Lung (tissue), 13 donors: ENCODE results near the gene TMPRSS7. TPM values are rescaled to one million over a fixed set of nuclear protein-coding genes. Genes with fewer than 3 reads are reported as not detected.

Source experiments
- ATAC-seq: fragments of 200-7000 bp; cut with Tn5 transposase; one replicate; pipeline ENCODE4 v1.9.1; 2020; ENCODE audit warnings: moderate number of reproducible peaks; ENCODE audit not compliant: insufficient read depth, low FRiP score
- DNase-seq, 3 donors: peaks; one replicate each; pipeline ENCODE4 v3.0.0-alpha.2; 2013 to 2017
- H3K27ac ChIP-seq, 2 donors: one replicate each; pipeline ENCODE4 v1.5.1; 2013; ENCODE audit warnings: mild to moderate bottlenecking in 2 of 2, moderate library complexity in 2 of 2, control low read depth in 1 of 2, inconsistent platforms in 1 of 2, low read depth in 1 of 2, low read length in 1 of 2
- H3K27me3 ChIP-seq, 3 donors: one replicate each; pipeline ENCODE4 v1.5.1; 2013; ENCODE audit warnings: low read length in 2 of 3; ENCODE audit not compliant: control insufficient read depth in 3 of 3, insufficient read depth in 3 of 3
- H3K36me3 ChIP-seq, 4 donors: one replicate each; pipeline ENCODE4 v1.5.1; 2013; ENCODE audit warnings: low read length in 4 of 4, mild to moderate bottlenecking in 1 of 4, moderate library complexity in 1 of 4; ENCODE audit not compliant: control insufficient read depth in 4 of 4, insufficient read depth in 4 of 4
- H3K4me1 ChIP-seq, 5 donors: one replicate each; pipeline ENCODE4 v1.5.1; 2013; ENCODE audit warnings: low read length in 5 of 5, mild to moderate bottlenecking in 2 of 5, moderate library complexity in 1 of 5; ENCODE audit not compliant: control insufficient read depth in 5 of 5, insufficient read depth in 5 of 5
- H3K4me3 ChIP-seq: one replicate; pipeline ENCODE4 v1.5.1; 2013; ENCODE audit warnings: mild to moderate bottlenecking, control low read depth, moderate library complexity
- H3K9ac ChIP-seq, 2 donors: one replicate each; pipeline ENCODE4 v1.5.1; 2013; ENCODE audit warnings: low read length in 2 of 2, control low read depth in 1 of 2; ENCODE audit not compliant: insufficient read depth in 1 of 2
- H3K9me3 ChIP-seq, 4 donors: one replicate each; pipeline ENCODE4 v1.5.1; 2013; ENCODE audit warnings: low read length in 3 of 4, mild to moderate bottlenecking in 1 of 4, moderate library complexity in 1 of 4; ENCODE audit not compliant: control insufficient read depth in 4 of 4, insufficient read depth in 3 of 4
- CTCF ChIP-seq: IDR thresholded peaks from 2 replicates; pipeline ENCODE4 v1.5.1; 2012; ENCODE audit warnings: mild to moderate bottlenecking; ENCODE audit errors: control extremely low read depth, extremely low read depth
- WGBS, 2 donors: extraction: QIAGEN DNeasy Blood & Tissue Kit; methylation state at CpG; one replicate each; pipeline ENCODE4 v1.1.7; 2013; 5-methylcytosine and 5-hydroxymethylcytosine counted together
- polyA plus RNA-seq, 2 donors: library from polyadenylated mRNA; stranded (reverse); fragments of 200-250 nt; gene quantifications; one replicate each; pipeline ENCODE4 v1.2.1, GENCODE V29; 2013
- small RNA-seq: library from RNA; depleted of rRNA; stranded (forward); fragments of <200 nt; gene quantifications from one replicate; pipeline ENCODE3, GENCODE V24; 2014; ENCODE audit warnings: low replicate concordance
- total RNA-seq, 2 donors: library from RNA; depleted of rRNA in 1 of 2; stranded (reverse); fragments of >200 nt in 1 of 2; gene quantifications; one replicate each; pipeline ENCODE4 v1.2.1, GENCODE V29; 2014 to 2021
- donor health status: control.
- donor health status: control.
- donor health status: Bipolar disorder and iron deficiency.
- donor health status: healthy.
- donor health status: DM: yes; HTN: yes; CAD: no.

Gene TMPRSS7
- total and polyA plus RNA-seq, 4 donors: 0.09 to 0.31 (median 0.17) TPM

GRCh38 chr3:112128843-112129727, 94.5 kb downstream of the TMPRSS7 start:
- WGBS, 2 donors: 53 to 62% methylated on average over 7 of the region's 7 CpGs
- no peak overlapping the region for H3K27ac ChIP-seq
- DNase-seq (no peak), ATAC-seq (no peak)
- no peak for TF ChIP-seq CTCF
- no peaks in the 10 kb centered on the region for H3K27me3 ChIP-seq
- H3K4me3 ChIP-seq: no peak overlapping the region
- H3K36me3 ChIP-seq: peaks cover 0 to 1% (median 0%) of the 10 kb centered on the region in 4 donors
- H3K4me1 ChIP-seq: peaks cover 0 to 5% (median 0%) of the 10 kb centered on the region in 5 donors
- no peak overlapping the region for H3K9ac ChIP-seq
- H3K9me3 ChIP-seq: no peaks in the 10 kb centered on the region

- Histone ChIP-seq H3K4me3 (no peak overlapping the region), H3K4me1 (peaks cover 0 to 5% (median 0%) of the 10 kb centered on the region in 5 donors), H3K9me3 (no peaks in the 10 kb centered on the region), H3K27ac (no peak overlapping the region), H3K27me3 (no peaks in the 10 kb centered on the region), H3K9ac (no peak overlapping the region), H3K36me3 (peaks cover 0 to 1% (median 0%) of the 10 kb centered on the region in 4 donors)
- TF ChIP-seq CTCF: no peak
- DNase-seq (no peak), ATAC-seq (no peak)
- WGBS, 2 donors: 76 to 88% methylated on average over 4 of the region's 4 CpGs
These were observed 95.5 kb downstream of the TMPRSS7 start for GRCh38 chr3:112129925-112130637.

GRCh38 chr3:112130638-112130993, 96.1 kb downstream of the TMPRSS7 start:
- ATAC-seq: no peak

More at GRCh38 chr3:112130638-112130993, 96.1 kb downstream of the TMPRSS7 start:
- Histone ChIP-seq H3K4me1 (peaks cover 0 to 5% (median 0%) of the 10 kb centered on the region in 5 donors), H3K9ac (no peak overlapping the region), H3K9me3 (no peaks in the 10 kb centered on the region), H3K36me3 (peaks cover 0 to 1% (median 0%) of the 10 kb centered on the region in 4 donors), H3K4me3 (no peak overlapping the region), H3K27ac (no peak overlapping the region), H3K27me3 (no peaks in the 10 kb centered on the region)
- no peak for TF ChIP-seq CTCF
- WGBS, 2 donors: 81 to 87% methylated on average over 3 of the region's 3 CpGs
- no peak for DNase-seq

Small RNA genes within 50 kb of the gene (small RNA-seq; reads per million reads assigned to genes)
- not detected for gene MIR567

Other genes starting within 250 kb of the TMPRSS7 start
- 10 to 100 TPM; 33.6 to 58.1 TPM for gene PHLDB2, start 175.5 kb upstream of the TMPRSS7 start, total RNA-seq
- 10 to 100 TPM; 14.4 to 19.7 TPM for gene PHLDB2, start 175.5 kb upstream of the TMPRSS7 start, polyA plus RNA-seq
- 10 to 100 TPM; 24.4 to 52.1 TPM for gene ABHD10, start 55.7 kb upstream of the TMPRSS7 start, total RNA-seq
- gene ABHD10, start 55.7 kb upstream of the TMPRSS7 start, polyA plus RNA-seq: 10 to 100 TPM; 10.6 to 21.6 TPM
- gene TAGLN3, start 35.8 kb upstream of the TMPRSS7 start, total RNA-seq: 1 to 10 TPM in 1 of 2 donors, under 1 TPM in 1; 0.89 to 2.6 TPM
- gene TAGLN3, start 35.8 kb upstream of the TMPRSS7 start, polyA plus RNA-seq: 1 to 10 TPM in 1 of 2 donors, under 1 TPM in 1; 0.71 to 2.3 TPM
- 10 to 100 TPM; 21.4 to 22.4 TPM for gene C3orf52, start 51.7 kb downstream of the TMPRSS7 start, total RNA-seq
- 1 to 10 TPM; 6.5 to 7.6 TPM for gene C3orf52, start 51.7 kb downstream of the TMPRSS7 start, polyA plus RNA-seq
- under 1 TPM; 0.40 to 0.97 TPM for gene GCSAM, start 98.5 kb downstream of the TMPRSS7 start, total RNA-seq
- gene GCSAM, start 98.5 kb downstream of the TMPRSS7 start, polyA plus RNA-seq: under 1 TPM; 0.14 to 0.55 TPM